ENCODE results near the gene HDGFL1. TPM values are rescaled to one million over a fixed set of nuclear protein-coding genes. Genes with fewer than 3 reads are reported as not detected.

HDGFL1 gene
- total and polyA plus RNA-seq, 2 of the 8 experiments (the other 6 are each of a cell fraction or from before 2014, with no cell fraction given) = not detected

DNA sequence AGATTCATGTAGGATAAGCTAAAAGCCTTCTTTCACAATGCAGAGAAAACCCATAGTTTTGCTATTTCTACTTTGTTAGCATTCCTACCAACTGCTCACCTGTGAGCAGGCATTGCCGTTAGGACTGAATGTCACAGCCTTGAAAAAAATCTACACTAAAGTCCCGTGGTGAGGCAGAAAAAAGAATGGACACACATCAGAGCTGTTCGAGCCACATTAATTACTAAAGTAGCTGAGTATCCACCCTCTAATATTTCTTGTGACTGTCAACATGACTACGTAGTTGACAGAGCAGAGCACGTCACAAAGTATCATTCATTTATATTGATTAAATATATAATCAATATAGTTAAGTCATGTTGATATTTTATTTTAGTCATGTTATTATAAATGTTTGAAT, 10.1 kb downstream of the HDGFL1 start:
- Histone ChIP-seq H4K5ac (ENCODE audit: insufficient read length, low read depth, low read length) (no peak overlapping the region), H3K23me2 (ENCODE audit: low read depth, low read length) (no peaks in the 10 kb centered on the region), H3K79me1 (ENCODE audit: low read depth, low read length) (no peaks in the 10 kb centered on the region), H3K4me2 (ENCODE audit: insufficient read depth in 1 of 2, low read depth in 2 of 2, low read length in 2 of 2) (no peak overlapping the region), H3K56ac (replicated peaks; ENCODE audit: insufficient read length, low read depth, low read length) (no peak overlapping the region), H2BK12ac (ENCODE audit: low read depth, low read length) (no peak overlapping the region), H3K4me3 (ENCODE audit: extremely low read depth in 1 of 4, insufficient read depth in 2 of 4, low read depth in 3 of 4, low read length in 4 of 4) (no peak overlapping the region), H3K14ac (ENCODE audit: insufficient read length) (no peak overlapping the region), H3K9ac (replicated peaks in 1 of 4; ENCODE audit: extremely low read depth in 1 of 4, low read depth in 3 of 4, low read length in 3 of 4) (no peak overlapping the region), H3K27me3 (replicated peaks in 1 of 4; ENCODE audit: control insufficient read depth in 3 of 4, extremely low read depth in 1 of 4, insufficient read depth in 3 of 4, low read length in 3 of 4) (no peaks in the 10 kb centered on the region), H2BK15ac (ENCODE audit: low read length) (no peak overlapping the region), H3K27ac (ENCODE audit: low read depth, low read length) (no peak overlapping the region), H4K8ac (ENCODE audit: extremely low read depth, insufficient read depth, low read length) (no peak overlapping the region), H4K91ac (replicated peaks; ENCODE audit: insufficient read length, low read length) (no peak overlapping the region), H3K18ac (ENCODE audit: extremely low read depth, low read length) (no peak overlapping the region), H3K4ac (replicated peaks; ENCODE audit: insufficient read length, low read depth, low read length) (no peak overlapping the region), H3K23ac (ENCODE audit: insufficient read length) (no peak overlapping the region), H3K9me3 (ENCODE audit: insufficient read depth in 2 of 2, low read depth in 1 of 2, low read length in 1 of 2) (no peaks in the 10 kb centered on the region), H3K36me3 (ENCODE audit: control insufficient read depth in 2 of 4, insufficient read depth in 4 of 4, low read length in 3 of 4) (no peaks in the 10 kb centered on the region), H2AFZ (ENCODE audit: low read length) (no peak overlapping the region), H2BK5ac (ENCODE audit: low read depth, low read length) (no peak overlapping the region), H2BK120ac (replicated peaks; ENCODE audit: low read depth, low read length) (no peak overlapping the region), H3K4me1 (replicated peaks in 1 of 4; ENCODE audit: control insufficient read depth in 3 of 4, insufficient read depth in 4 of 4, low read length in 3 of 4) (peaks cover 0 to 2% (median 0%) of the 10 kb centered on the region in 4 experiments; a peak in 2 of 7 replicates), H2BK20ac (ENCODE audit: low read length) (no peak overlapping the region), H3K79me2 (ENCODE audit: control insufficient read depth in 1 of 2, insufficient read depth in 2 of 2, low read length in 2 of 2) (no peaks in the 10 kb centered on the region), H4K20me1 (replicated peaks in 1 of 2; ENCODE audit: control insufficient read depth in 1 of 2, insufficient read depth in 2 of 2, low read length in 2 of 2) (no peaks in the 10 kb centered on the region), H2AK5ac (ENCODE audit: low read depth, low read length) (no peak overlapping the region)
- FAIRE-seq (no peak), DNase-seq (ENCODE audit: low read depth in 1 of 2, low spot score in 2 of 2) (no peak)
- POLR2A ChIA-PET (ENCODE audit: partially characterized antibody) = no interaction called here
- 90% methylated on average over 5 of the region's 5 CpGs; no CpG with 5 or more reads in 1 of the 2 experiments for WGBS, 2 experiments (ENCODE audit: extremely low coverage in 1 of 2, insufficient coverage in 1 of 2, insufficient read length in 1 of 2, insufficient replicate concordance in 2 of 2, low coverage in 1 of 2, low lambda C conversion rate in 2 of 2, missing lambda C conversion rate in 1 of 2)
- CTCF ChIA-PET (ENCODE audit: partially characterized antibody) = no interaction called here
- TF ChIP-seq POLR2AphosphoS5 (IDR thresholded peaks at IDR 0.05; ENCODE audit: low read depth, low read length) = no peak
- no peak for TF ChIP-seq HDAC6 (IDR thresholded peaks at IDR 0.05; ENCODE audit: low read depth, low read length)
- TF ChIP-seq NANOG (IDR thresholded peaks at IDR 0.05; ENCODE audit: insufficient read depth, low read depth, low read length, poor library complexity, severe bottlenecking) = no peak
- TF ChIP-seq TCF12 (IDR thresholded peaks at IDR 0.05; ENCODE audit: low read depth, low read length) = no peak

Measured in H1 (cell line).